Measurements from ENCODE around the gene SYT1.

The SYT1 gene

DNA sequence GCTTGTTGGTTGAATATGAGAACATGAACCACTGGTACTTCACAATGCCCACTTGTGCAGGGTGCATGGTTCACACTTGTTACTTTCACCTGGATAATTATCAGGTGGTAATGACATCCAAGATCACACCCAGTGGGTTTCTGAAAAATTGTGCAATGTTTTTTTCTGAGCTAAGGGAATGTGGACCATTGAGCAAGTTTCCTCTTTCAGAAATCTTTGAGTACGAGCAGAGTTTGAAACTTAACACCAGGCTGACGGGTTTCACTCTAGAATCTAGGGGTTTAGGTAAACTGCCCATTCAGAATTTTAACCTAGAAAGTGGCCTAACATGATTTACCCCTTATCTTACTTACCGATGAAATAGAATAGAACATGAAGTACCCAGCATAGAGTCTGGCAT lies 436.6 kb downstream of the SYT1 start:
- no peak for DNase-seq

DNA sequence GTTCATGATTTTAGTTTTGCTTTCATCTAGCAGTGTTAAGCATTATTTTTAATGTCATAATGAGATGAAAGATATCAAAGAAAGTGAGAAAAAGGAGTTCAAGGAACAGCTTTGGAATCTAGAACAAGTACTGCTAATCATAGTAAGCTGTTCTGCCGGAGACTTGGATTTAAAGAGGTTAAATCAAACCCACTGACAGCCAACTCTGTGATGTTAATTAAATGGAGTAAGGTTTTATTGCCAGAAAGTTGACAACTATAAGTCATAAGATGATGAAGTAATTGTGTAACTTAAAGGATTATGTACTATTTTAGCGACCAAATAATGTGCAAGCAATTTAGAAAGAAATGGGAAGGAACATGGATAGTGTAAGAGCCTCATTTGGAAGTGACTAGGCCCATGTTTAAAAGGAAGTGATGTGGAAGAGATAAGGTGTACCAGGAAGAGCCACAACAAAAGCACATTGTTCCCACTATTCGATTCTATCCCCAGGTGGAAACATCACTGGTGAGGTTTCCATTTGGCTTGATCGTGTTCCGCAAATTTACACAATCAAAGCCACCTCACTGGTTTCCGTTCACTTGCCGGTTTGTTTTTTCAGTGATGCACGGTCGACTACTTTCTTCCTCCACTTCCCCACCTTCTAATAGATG lies 437.7 kb downstream of the SYT1 start:
- no peak for DNase-seq

DNA sequence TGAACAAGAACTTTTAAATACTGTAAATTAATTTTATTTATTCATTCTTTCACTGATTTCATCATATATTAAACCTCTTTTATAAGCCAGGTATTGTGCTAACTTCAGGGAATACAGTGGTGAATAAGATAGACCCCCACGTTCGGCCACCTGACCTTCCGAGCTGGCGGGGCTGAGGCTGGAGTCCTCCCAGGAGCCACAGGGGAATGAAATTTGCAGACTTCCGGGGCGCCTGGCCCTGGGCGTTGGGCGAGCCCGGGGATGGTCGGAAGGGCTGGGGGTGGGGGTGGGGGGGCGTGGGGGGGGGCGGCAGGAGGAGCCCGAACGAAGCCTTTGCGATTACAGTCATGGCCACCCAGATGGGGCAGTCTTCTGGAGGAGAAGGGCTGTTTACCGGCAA lies 442.8 kb downstream of the SYT1 start:
- DNase-seq: no peak

DNA sequence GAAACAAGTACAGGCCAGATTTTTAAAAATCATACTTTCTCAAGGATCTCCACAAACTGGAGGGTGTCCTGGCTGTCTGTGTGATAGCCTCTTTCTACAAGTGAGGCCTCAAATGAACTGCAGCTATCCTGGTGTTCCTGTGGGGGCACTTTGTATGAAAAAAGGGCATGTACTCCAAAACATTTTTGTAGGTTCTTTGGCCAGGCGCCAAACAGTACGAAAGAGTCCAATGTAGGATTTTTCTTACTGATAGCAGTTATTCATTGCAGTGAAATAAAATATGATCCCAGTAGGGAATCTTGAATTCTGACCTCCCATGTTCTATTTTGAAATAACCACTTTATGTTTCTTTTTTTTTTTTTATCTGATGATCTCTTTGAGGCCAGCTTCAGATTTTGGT lies 444.5 kb downstream of the SYT1 start:
- no peak for DNase-seq

DNA sequence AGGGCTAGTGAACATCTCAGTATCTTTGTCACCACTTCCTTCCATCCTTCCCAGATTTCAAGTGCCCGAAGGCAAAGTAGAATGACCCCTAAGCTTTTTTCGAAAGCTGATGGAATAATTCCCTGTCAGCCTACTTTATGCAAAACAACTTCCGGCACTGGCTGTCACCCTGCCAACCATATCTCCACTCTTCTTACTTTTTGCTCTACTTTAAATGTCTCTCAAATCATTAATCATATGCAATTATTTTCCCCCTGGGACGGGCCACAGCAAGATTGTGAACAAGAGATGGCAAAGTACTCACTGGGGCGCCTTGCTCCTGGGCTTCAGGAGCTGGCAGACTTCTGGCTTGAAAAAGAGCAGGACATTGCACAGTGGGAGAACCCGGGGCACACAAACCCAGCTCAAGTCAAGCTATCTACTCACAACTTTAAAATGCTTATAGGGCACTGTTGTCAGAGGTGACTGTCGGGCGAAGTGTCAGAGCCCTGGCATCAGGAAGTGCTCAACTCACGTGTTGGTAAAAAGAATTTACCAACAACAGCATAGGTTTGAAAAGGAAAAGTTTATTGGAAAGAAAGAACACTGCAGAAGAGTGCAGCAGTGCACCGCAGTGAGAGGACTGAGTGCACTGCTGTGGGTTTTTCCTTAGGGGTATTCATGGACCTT lies 452.7 kb downstream of the SYT1 start:
- no peak for DNase-seq

DNA sequence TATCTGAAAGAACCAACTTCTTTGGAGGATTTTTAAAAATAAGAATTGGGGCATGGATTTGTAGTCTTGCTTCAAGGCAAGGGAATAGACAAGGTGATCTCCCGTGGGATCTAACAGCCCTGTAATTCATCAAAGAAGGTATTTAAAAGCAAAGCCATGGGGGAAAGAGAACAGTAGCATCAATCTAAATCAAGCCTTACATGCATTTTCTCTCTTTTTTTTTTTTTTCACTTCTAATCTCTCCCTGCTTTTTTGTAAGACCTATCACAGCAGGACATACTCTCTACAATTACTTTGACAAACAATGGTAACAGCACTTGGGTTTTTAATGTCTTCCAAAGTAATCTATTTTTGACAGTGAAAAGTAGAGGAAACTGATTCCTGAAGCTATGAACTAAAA lies 458.3 kb downstream of the SYT1 start:
- DNase-seq: no peak

DNA sequence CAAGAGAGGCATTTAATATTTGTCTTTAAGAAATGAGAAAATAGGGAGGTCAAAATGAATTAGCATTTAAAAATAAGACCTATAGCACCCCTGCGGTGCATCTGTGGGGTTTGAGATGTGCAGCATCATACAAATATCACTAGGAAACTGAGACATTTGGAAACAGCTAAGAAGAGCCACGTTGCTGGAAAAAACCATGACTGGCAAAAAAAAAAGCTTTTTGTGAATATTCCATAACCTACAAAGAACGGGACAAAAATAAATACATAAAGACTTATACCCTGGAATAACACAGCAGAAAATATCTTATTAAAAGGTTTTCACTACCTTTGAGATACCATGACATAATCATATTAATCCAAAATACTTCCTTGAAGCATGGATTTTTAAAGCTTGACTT lies 460.0 kb downstream of the SYT1 start:
- DNase-seq: no peak

DNA sequence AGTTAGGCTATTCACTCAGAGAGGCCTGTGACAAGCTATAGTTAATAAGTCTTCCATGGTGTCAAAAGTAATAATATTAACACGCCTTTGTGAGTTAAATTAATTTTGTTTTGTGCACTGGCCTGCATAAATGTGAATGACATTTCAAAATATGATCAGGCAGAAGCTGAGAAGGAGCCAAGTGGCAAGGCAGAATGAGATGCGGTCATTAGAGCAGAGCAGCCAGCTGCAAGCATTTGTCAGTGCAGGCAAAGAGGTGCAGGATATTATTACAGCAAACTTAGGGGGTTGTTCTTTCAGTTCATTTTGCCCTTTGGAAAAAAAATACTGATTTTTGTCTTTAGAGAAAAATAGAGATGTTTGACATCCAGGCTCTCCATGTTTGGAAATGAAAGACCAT lies 461.6 kb downstream of the SYT1 start:
- DNase-seq: no peak

DNA sequence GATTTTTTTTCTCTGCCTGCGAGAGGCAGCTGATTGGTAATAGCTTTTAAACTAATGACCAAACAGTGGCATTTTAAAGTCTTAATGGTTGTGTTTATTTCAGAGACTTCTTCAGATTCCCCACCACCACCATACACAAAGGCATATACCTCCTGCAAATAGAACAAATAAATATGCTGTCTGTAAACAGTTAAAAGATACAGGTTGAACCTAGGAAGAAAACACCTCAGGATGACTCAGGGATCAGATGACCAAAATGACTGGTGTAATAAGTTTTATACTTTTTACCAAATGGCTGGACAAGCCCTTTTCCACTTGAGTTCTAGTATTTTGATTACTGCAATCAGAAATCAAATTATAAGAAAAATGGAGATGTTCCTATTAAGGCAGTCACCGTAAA lies 462.1 kb downstream of the SYT1 start:
- DNase-seq: no peak

DNA sequence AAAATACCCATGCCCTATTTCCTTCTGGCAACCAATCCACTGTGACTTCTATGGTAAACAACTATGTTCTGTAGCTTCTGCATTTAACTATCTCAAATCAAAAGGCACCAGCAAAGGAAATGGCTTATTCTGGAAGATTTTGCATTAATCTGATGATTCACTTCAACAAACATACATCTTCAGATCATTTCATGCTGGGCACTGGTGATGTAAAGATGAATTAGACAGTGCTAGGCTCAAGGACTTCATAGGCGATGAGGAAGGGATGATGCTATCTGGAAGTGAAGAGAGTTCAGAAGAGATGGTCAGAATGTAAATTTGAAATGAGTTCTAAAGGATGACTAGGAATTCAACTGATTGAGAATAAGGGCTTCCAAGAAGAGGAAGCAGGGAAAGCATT lies 462.9 kb downstream of the SYT1 start:
- no peak for DNase-seq

DNA sequence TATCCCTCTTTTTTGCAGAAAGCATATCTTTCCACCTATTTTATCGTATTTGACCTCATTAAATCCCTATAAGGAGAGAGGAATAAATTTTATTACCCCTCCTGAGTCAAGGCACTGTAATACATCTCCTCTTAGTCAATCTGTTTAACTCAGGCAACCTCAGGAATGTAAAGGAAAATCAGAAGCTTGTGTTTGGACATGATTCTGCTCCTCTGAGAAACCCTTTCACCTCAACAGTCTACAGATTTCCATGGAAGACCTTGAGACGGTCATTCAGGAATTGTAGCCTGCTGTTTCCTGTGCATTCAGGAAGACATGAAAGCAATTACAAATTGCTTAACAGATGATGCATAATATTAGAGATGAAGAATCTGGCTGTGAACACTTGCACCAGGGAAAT lies 465.4 kb downstream of the SYT1 start:
- peak; percentile 44 for DNase-seq

DNA sequence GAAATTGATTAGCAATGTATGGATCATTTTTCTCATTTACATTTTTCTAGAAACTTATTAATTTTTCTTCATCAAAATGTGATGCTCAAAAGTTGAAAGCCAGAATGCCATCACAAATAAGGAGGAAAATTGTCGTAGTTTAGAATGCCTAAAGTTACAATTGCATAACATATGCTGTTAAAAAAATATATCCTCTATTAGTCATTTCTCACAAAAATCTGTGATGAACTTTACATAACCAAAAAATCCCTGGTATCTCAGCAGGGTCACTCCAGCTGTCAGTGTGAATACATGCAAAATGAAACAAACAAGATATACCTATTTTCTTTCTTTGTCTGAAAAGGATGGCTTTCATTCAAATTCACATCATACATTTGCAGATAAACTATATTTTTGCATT lies 467.3 kb downstream of the SYT1 start:
- peak; percentile 45 for DNase-seq

DNA sequence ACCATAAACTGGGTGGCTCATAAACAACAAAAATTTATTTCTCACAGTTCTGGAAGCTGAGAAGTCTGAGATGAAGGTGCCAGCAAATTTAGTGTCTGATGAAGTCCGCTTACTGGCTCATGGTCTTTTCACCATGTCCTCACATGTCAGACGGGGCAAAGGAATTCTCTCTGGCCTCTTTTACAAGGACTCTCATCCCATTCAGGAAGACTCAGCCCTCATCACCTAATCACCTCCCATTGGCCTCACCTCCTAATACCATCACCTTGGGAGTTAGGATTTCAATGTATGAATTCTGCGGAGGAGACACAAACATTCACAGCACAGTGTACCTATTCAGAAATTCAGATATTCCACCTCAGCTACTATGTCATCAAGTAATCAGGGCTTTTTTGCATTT lies 468.6 kb downstream of the SYT1 start:
- no peak for DNase-seq

DNA sequence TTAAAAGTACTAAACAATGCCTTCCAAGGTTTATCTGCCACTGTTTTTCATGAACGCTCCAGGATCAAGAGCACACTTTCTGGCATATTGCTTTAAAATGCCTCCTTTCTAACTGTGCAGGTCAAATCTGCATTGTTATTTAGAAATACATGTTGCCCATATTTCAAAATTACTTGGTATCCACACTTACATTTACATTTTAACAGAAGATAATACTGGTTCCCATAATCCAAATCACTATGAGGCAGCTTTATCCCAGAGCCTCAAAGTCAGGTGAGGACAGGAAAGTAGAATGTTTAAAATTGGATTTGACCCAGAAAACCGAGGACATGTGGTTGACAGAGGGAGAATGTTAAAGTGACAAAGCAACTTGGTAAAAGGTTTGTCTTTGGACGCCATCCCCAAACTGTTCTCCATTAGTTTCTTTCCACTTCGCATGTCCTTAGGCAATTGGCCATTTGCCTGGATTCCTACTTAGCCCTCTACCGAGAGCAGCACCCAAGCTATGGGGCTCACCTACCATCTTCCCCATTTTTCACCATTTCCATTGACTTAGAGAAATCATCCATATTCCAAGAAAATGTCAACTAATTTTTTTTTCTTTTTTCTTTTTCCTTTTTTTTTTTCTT lies 473.2 kb downstream of the SYT1 start:
- DNase-seq: no peak

DNA sequence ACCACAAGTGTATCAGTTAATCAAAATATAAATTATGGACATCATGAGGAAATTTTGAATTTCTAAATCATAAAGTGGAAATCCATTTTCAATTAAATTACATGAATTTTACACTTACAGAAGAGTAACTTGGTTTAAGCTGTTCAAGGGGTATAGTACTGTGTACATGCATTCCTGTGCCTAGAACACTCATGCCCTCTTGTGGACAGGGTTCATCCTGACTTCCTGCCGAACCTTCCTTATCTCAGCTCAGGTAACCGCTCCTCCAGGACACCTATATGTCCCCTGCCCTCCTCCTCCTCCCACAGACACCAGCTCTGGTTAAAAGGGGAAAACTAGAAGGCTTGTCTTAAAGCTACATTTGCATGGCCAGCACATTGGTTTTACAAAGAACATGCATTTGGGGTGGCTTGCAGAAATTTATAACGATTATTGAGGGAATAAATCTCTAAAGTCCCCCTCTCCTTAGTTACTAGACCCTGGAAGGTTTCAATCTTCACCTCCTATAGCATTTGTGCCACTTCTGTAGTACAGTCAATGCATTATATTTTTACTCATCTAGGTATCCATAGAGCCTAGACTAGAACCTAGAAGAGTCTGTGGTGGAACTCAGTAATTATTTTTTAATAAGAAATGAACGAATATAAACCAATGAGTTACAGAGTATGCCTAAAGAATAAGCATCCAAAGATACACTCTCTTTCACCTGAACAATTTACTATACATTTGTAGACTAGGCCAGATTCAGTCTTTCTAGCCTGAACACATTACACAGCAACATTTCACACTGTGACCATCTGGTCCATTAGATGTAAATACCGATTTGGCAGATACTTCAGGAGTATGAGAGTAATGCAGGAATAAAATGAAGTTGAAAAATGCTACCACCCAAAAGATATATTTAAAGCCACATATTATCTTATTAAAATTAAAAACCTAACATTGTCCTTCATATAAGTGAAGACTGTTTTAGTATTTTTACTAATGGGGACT lies 480.6 kb downstream of the SYT1 start:
- peak; percentile 51 for DNase-seq

DNA sequence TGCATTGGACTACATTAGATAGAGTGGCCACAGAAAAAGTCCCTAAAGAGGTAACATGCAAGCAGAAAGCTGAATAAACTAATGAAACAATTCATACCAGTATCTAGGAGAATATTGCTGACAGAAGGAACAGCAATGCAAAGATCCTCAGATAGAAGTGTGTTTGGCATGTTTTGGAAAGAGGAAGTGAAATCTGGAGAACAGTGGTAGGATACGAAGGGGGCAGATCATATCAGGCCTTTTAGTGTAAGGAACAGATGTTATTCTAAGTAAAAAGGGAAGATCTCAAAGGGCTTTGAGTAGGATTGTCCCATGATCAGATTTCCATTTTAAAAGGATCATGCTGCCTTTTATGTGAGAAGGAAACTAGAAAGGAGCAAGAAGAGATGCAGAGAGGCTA lies 483.3 kb downstream of the SYT1 start:
- DNase-seq: no peak

DNA sequence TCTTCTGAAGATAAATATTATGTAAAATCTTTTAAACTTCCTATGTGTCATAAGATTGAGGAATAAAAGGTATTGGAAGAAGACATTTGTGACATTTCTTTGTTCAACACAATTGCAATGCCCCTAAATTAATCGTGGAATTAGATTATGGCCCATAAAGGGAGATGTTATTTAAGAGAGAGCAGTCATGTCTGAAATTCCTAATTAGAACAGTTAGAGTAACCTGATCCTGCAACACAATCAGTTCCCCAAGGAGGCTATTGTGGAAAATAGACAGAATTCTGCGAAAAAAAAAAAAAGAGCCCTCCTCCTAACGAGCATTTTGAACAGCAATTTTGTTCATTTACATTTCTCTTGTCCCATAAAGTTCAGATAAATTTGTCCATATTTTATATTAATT lies 486.7 kb downstream of the SYT1 start:
- DNase-seq: no peak

DNA sequence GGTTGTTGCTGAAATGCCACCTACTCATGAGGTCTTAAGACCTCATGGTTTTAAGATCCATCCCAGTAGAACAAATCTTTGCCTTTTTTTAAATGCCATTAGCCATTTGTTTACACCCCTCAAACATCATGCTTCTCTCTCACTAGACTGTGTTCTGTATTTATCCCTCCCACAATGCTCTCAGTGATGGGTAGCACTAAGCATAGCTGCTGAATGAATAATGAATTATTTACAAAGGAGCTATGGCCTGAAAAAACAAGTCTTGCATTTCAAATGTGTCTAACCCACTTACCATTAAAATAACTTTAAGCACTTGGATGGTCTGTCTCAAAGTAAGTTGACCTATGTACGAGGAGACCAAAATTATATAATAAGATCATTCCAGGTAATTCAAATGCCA lies 491.6 kb downstream of the SYT1 start:
- no peak for DNase-seq

DNA sequence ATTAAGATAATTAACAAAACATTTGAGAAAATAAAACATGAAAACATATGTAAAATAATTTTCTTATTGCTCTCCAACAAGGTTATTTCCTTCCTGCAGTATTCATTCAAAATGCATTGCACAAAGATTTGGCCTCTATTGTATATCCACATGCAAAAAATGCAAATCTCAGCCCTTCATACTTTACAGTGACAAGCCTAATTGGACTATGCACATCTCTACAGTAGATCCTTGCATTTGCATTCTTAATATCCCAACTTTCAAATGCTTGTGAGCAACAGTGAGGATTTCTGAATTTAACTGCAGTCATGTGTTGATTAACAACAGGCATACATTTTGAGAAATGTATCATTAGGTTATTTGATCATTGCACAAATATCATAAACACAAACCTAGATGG lies 492.5 kb downstream of the SYT1 start:
- no peak for DNase-seq

DNA sequence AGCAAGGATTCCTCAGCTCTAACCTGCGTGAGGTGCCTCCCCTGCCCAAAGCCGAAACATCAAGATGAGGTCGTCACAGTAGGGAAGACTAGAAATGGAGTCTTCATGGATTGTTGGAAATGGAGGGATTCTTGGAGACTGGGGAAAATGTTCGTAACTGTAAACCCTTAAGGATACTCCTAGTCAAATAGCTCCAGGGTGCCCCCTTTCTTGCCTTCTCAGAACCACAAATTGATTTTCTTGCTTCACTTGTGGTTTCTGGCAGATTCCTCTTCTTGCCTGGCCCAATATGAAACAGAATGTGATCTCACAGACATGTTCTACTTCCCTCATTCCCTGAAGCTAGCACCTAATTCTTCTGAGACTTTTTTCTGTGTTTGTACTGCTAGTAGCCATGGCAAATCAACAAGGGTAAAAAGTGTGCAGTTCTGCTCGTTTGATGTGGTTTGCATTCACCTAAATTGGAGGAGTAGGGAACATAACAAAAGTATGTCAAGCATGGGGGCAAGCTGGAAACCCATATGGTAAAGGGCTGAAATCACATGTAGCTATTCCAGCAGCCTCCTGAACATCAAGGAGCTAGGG lies 494.2 kb downstream of the SYT1 start:
- no peak for DNase-seq

DNA sequence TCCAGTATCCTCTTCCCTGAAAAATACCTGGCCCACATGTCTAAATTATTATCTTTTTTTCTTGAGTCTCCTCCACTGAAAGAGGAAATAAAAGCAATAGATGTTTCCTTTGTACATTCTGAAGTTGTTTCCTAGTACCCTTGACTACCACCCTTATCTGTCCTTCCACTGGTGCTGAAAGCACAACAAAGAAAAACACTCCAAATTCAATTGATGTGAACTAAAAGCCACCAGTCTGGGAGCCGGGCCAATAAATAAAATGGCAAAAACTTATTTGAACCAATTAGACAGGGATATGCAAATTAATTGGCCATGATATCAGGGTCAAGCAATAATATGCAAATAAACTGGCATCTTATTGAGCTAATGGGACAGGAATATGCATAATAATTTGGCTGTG lies 495.7 kb downstream of the SYT1 start:
- no peak for DNase-seq

DNA sequence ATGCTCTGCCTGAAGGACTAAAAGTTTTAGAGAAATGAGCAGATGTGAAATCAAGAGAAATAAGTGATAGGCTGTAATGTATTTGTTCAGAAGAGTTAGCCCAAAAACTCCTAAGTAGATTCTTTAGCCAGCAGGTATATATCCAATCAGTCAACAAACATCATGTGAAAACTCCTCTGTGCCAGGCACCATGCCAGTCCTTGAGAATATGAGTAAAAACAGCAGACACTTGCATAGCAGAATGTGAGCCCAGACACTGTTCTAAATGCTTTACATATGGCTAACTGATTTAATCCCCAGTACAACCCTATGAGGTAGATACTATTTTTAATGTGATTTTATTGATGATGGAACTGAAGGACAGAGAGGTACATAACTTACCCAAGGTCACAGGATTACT lies 496.4 kb downstream of the SYT1 start:
- no peak for DNase-seq

DNA sequence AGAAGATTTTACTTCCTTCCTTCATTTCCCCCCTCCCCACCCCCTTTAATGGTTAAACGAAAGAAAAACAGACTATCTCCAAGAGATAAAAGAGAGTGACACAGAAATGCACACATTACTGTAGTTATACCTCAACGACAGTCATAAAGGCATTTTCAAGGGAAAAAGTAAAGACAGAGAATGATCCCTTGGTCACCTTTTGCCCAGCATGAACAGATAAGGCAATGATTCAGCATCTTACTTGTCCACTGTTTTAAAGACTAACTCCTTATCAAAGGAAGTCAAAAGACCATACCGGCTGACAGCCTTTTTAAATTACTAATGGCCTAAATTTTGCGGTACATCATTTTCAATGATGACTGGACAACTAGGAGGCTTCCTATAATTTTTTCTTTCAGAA lies 499.6 kb downstream of the SYT1 start:
- no peak for DNase-seq

All from EL (cell line).